ENCODE results near the gene OMP.
"Not testable (repeated sequence)": the region's sequence is repeated elsewhere in the genome, so short reads cannot be mapped to it uniquely, and the experiment has no call there.

The OMP gene

DNA sequence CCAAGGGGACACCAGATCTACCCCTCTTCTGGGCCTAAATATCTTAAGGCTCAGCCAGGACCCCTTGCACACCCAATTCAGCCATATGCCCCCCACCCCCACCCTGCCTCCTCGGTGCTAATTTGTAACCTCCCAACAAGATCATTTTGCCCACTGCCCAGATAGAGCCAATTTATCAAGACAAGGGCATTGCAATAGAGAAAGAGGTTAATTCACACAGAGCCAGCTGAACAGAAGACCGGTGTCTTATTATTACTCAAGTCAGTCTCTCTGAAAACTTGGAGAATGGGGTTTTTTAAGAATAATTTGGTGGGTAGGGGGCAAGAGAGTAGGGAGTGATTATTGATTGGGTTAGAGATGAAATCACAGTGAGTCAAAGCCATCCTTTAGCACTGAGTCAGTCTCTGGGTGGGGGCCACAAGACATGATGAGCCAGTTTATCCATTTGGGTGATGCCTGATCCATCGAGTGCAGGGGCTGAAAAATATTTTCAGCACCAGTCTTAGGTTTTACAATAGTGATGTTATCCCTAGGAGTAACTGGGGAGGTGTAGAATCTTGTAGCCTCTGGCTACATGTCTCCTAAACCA lies 45.7 kb upstream of the OMP start:
- Histone ChIP-seq H3K36me3 (no peaks in the 10 kb centered on the region), H3K4me1 (ENCODE audit: control insufficient read depth in 1 of 2, insufficient read depth in 1 of 2, low read depth in 1 of 2, low read length in 1 of 2) (no peaks in the 10 kb centered on the region)
- TF ChIP-seq CTCF (IDR thresholded peaks at IDR 0.05): no peak

GRCh38 chr11:77057938-77058474 lies 44.6 kb upstream of the OMP start:
- Histone ChIP-seq H3K27me3 (peaks cover 8% of the 10 kb centered on the region), H3K4me1 (ENCODE audit: control insufficient read depth in 1 of 2, insufficient read depth in 1 of 2, low read depth in 1 of 2, low read length in 1 of 2) (no peaks in the 10 kb centered on the region), H3K4me3 (ENCODE audit: low read depth in 1 of 2, low read length in 1 of 2) (no peak overlapping the region), H3K36me3 (no peaks in the 10 kb centered on the region), H3K9me3 (peaks cover 13% of the 10 kb centered on the region), H3K27ac (no peak overlapping the region)
- TF ChIP-seq CTCF (IDR thresholded peaks at IDR 0.05): no peak

More for the DNA sequence above, 45.7 kb upstream of the OMP start:
- peaks cover 13% of the 10 kb centered on the region for H3K9me3 ChIP-seq
- no peaks in the 10 kb centered on the region for H3K27me3 ChIP-seq
- H3K4me3 ChIP-seq (ENCODE audit: low read depth in 1 of 2, low read length in 1 of 2): no peak overlapping the region
- H3K27ac ChIP-seq: no peak overlapping the region

DNA sequence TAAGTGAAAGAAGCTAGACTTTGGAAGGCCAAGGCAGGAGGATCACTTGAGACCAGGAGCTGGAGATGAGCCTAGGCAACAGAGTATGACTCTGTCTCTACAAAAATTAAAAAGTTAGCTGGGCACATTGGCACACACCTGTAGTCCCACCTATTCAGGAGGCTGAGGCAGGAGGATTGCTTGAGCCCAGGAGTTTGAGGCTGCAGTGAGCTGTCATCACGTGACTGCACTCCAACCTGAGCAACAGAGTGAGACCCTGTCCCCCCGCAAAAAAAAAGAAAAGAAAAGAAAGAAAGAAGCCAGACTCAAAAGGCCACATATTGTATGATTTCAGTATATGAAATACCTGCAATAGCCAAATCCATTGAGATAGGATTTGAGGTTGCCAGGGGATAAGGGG lies 43.7 kb upstream of the OMP start:
- TF ChIP-seq CTCF (IDR thresholded peaks at IDR 0.05): no peak
- Histone ChIP-seq H3K4me3 (ENCODE audit: low read depth in 1 of 2, low read length in 1 of 2) (no peak overlapping the region), H3K9me3 (peaks cover 13% of the 10 kb centered on the region), H3K27me3 (peaks cover 11% of the 10 kb centered on the region), H3K36me3 (no peaks in the 10 kb centered on the region), H3K27ac (no peak overlapping the region), H3K4me1 (ENCODE audit: control insufficient read depth in 1 of 2, insufficient read depth in 1 of 2, low read depth in 1 of 2, low read length in 1 of 2) (no peaks in the 10 kb centered on the region)

DNA sequence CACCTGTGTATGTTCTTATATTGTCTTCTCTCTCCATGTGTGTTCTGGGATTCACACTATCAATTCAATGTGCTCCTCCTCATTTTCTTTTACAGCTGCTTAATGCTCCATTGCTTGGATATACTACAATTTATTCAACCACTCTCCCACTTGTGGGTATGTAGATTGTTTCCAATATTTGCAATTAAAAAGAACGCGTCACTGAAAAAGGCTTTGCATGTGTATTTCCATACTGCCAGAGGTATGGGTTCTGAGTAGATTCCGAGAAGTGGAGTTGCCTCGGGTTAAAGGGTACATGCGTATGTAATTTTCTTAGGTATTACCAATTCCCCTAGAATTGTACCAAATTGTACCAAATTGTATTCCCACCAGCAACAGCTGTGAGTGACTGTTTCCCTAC lies 42.8 kb upstream of the OMP start:
- H3K27me3 ChIP-seq: peaks cover 19% of the 10 kb centered on the region
- TF ChIP-seq CTCF (IDR thresholded peaks at IDR 0.05): no peak
- no peak overlapping the region for H3K27ac ChIP-seq

GRCh38 chr11:77060234-77060633 lies 42.4 kb upstream of the OMP start:
- H3K9me3 ChIP-seq: peaks cover 13% of the 10 kb centered on the region
- H3K36me3 ChIP-seq: no peaks in the 10 kb centered on the region
- H3K4me1 ChIP-seq (ENCODE audit: control insufficient read depth in 1 of 2, insufficient read depth in 1 of 2, low read depth in 1 of 2, low read length in 1 of 2): no peaks in the 10 kb centered on the region
- H3K27me3 ChIP-seq: peaks cover 24% of the 10 kb centered on the region
- TF ChIP-seq CTCF (IDR thresholded peaks at IDR 0.05): no peak
- no peak overlapping the region for H3K4me3 ChIP-seq (ENCODE audit: low read depth in 1 of 2, low read length in 1 of 2)
- no peak overlapping the region for H3K27ac ChIP-seq

More for the DNA sequence above, 42.8 kb upstream of the OMP start:
- H3K36me3 ChIP-seq: no peaks in the 10 kb centered on the region
- H3K4me3 ChIP-seq (ENCODE audit: low read depth in 1 of 2, low read length in 1 of 2): no peak overlapping the region
- no peaks in the 10 kb centered on the region for H3K4me1 ChIP-seq (ENCODE audit: control insufficient read depth in 1 of 2, insufficient read depth in 1 of 2, low read depth in 1 of 2, low read length in 1 of 2)
- peaks cover 13% of the 10 kb centered on the region for H3K9me3 ChIP-seq

DNA sequence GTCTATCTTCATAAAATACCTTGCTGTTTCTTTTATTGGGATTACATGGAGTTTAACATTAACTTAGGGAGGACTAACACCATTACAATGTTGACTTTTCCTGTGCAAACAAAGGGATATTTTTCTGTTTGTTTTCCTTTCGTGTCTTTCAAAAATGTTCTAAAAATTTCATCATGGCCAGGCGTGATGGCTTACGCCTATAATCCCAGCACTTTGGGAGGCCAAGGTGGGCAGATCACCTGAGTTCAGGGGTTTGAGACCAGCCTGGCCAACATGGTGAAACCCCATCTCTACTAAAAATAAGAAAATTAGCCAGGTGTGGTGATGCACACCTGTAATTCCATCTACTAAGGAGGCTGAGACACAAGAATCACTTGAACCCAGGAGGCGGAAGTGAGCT lies 41.4 kb upstream of the OMP start:
- H3K27me3 ChIP-seq: peaks cover 34% of the 10 kb centered on the region
- not testable (repeated sequence) for H3K4me1 ChIP-seq (ENCODE audit: control insufficient read depth in 1 of 2, insufficient read depth in 1 of 2, low read depth in 1 of 2, low read length in 1 of 2); H3K27ac ChIP-seq; H3K9me3 ChIP-seq; H3K4me3 ChIP-seq (ENCODE audit: low read depth in 1 of 2, low read length in 1 of 2); H3K36me3 ChIP-seq

All from neutrophil (primary cell).